GM18909 (cell line): Measurements from ENCODE around the gene KLRC3.
"Not testable (repeated sequence)": the region's sequence is repeated elsewhere in the genome, so short reads cannot be mapped to it uniquely, and the experiment has no call there.

ENCODE experiments used
- ATAC-seq: cut with Tn5 transposase; IDR thresholded peaks from one replicate; pipeline ENCODE4 v1.9.1; 2021; ENCODE audit warnings: mild to moderate bottlenecking; ENCODE audit not compliant: unreplicated experiment, poor library complexity

The KLRC3 gene

GRCh38 chr12:10372559-10372958 is 47.8 kb downstream of the KLRC3 start:
- ATAC-seq: no peak

GRCh38 chr12:10371893-10372535 is 48.4 kb downstream of the KLRC3 start:
- ATAC-seq: not testable (repeated sequence)

- ATAC-seq: no peak
Measured at GRCh38 chr12:10369557-10370415, 50.6 kb downstream of the KLRC3 start.

- ATAC-seq: no peak
Measured at GRCh38 chr12:10368206-10369171, 51.9 kb downstream of the KLRC3 start.

- not testable (repeated sequence) for ATAC-seq
Measured at GRCh38 chr12:10367714-10368113, 52.7 kb downstream of the KLRC3 start.

GRCh38 chr12:10366875-10367274 is 53.5 kb downstream of the KLRC3 start:
- no peak for ATAC-seq

GRCh38 chr12:10365696-10366405 is 54.5 kb downstream of the KLRC3 start:
- ATAC-seq: no peak

GRCh38 chr12:10364815-10365622 is 55.4 kb downstream of the KLRC3 start:
- ATAC-seq: peak; percentile 63

- ATAC-seq: peak; percentile 89
Measured at GRCh38 chr12:10363914-10364814, 56.2 kb downstream of the KLRC3 start.

- ATAC-seq: no peak
Measured at GRCh38 chr12:10363658-10363913, 56.8 kb downstream of the KLRC3 start.

- ATAC-seq: no peak
Measured at GRCh38 chr12:10362828-10363657, 57.4 kb downstream of the KLRC3 start.

GRCh38 chr12:10362325-10362724 is 58.1 kb downstream of the KLRC3 start:
- ATAC-seq: no peak
